Body of pancreas (tissue), 4 donors: ENCODE measurements around the gene RPRD1B.

Experiments used
- POLR2A ChIP-seq, 3 donors: fragments of 450-650 bp; IDR thresholded peaks; one replicate each; pipeline ENCODE4 v1.6.1; 2016; ENCODE audit warnings: antibody characterized with exemption in 3 of 3, mild to moderate bottlenecking in 2 of 3
- TF ChIP-seq, protein P1 (sequence below), 7 experiments: fragments of 450-650 bp in 4 of 7; fragments of 200-600 bp in 3 of 7; sonication (generic) in 3 of 7; IDR thresholded peaks; one replicate each; pipeline ENCODE4 v1.5.1; 2016 to 2019; ENCODE audit warnings: antibody characterized with exemption in 7 of 7

GRCh38 chr20:38112261-38112929, 78.8 kb downstream of the RPRD1B start:
- TF ChIP-seq, protein P1, sequence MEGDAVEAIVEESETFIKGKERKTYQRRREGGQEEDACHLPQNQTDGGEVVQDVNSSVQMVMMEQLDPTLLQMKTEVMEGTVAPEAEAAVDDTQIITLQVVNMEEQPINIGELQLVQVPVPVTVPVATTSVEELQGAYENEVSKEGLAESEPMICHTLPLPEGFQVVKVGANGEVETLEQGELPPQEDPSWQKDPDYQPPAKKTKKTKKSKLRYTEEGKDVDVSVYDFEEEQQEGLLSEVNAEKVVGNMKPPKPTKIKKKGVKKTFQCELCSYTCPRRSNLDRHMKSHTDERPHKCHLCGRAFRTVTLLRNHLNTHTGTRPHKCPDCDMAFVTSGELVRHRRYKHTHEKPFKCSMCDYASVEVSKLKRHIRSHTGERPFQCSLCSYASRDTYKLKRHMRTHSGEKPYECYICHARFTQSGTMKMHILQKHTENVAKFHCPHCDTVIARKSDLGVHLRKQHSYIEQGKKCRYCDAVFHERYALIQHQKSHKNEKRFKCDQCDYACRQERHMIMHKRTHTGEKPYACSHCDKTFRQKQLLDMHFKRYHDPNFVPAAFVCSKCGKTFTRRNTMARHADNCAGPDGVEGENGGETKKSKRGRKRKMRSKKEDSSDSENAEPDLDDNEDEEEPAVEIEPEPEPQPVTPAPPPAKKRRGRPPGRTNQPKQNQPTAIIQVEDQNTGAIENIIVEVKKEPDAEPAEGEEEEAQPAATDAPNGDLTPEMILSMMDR (IDR thresholded peaks at IDR 0.05) = no peak
- no peak for TF ChIP-seq POLR2A (IDR thresholded peaks at IDR 0.05)
